ENCODE results near the gene RSAD1.

The RSAD1 gene

DNA sequence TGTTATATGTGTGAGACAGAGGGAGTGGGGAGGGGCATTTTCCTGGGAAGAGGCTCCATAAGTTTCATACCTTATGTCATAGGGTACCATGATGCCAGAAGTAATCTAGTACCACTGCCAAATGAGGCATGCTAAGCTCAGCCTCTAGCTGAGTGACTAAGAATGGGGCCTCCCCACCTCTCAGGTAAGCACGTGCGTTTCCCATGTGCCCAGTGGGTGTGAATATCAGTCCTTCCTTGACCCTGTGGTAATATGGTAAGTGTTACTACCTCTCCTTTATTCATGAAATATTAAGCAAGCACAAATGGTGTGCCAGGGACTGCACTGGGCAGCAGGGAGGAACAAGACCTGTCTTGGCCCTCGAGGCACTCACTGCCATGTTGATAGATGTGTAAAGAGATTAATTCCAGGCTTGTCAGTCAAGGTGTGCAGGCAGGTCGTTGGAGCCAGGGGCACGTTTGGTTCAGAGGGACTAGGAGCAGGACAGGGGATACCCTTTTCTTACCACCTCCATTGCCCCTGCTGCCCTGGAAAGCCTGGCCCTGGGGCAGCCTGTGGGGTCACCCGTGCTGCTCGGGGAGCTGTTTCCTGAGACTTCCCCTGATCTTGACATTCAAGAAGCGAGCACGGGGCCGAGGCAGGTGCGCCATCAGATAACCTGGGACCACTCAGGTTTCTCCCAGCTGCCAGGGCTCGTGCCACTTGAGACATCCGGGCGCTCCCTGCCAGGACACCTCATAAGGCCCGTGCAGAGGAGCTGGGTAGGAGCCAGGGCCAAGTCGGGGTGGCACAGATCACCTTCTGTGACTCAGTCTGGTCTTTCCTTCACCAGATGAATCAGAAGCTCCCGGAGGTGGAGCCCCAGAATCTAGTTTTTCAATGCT is 8.8 kb downstream of the RSAD1 start:
- TF ChIP-seq, protein P1, sequence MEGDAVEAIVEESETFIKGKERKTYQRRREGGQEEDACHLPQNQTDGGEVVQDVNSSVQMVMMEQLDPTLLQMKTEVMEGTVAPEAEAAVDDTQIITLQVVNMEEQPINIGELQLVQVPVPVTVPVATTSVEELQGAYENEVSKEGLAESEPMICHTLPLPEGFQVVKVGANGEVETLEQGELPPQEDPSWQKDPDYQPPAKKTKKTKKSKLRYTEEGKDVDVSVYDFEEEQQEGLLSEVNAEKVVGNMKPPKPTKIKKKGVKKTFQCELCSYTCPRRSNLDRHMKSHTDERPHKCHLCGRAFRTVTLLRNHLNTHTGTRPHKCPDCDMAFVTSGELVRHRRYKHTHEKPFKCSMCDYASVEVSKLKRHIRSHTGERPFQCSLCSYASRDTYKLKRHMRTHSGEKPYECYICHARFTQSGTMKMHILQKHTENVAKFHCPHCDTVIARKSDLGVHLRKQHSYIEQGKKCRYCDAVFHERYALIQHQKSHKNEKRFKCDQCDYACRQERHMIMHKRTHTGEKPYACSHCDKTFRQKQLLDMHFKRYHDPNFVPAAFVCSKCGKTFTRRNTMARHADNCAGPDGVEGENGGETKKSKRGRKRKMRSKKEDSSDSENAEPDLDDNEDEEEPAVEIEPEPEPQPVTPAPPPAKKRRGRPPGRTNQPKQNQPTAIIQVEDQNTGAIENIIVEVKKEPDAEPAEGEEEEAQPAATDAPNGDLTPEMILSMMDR (conservative IDR thresholded peaks at IDR 0.05): no peak
- no peak for TF ChIP-seq ZFX (IDR thresholded peaks at IDR 0.05)
- H3K27ac ChIP-seq: no peak overlapping the region

DNA sequence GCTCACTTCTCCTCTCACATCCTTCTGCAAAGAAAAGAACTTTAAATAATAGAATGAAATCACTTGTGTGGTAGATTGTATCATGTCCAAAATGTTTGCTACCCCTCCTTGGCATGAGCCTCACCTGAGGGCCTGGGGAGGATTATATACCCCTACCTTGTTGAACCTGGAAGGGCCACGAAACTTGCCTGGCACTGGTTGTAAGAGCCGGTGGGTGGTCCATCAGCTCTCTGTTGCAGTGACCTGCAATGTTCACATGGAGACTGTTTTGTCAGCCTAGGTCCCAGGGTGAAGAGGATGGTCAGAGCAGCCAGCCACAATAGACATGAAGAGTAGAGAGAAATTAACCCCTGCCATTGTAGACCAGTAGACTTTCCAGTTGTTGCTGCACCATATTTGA is 10.2 kb downstream of the RSAD1 start:
- TF ChIP-seq, protein P1 (conservative IDR thresholded peaks at IDR 0.05): no peak
- no peak for TF ChIP-seq ZFX (IDR thresholded peaks at IDR 0.05)
- no peak overlapping the region for H3K27ac ChIP-seq

DNA sequence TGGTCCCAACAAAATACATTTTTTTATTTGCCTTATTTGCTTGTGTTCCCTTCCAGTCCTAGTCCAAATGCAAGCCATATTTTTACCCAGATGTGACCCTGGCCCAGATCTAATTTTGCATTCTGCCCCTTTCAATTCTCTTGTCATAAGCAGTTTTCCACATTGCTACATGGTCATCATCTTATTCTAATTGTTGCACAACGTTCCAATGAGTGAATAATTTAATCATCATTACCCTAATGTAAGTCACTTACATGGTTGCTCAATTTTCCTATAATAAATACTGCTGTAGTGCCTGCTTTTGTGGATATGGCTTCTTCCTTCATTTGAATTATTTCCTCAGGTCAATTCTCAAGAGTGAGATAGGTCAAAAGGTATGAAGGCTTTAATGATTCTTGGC is 12.8 kb downstream of the RSAD1 start:
- TF ChIP-seq, protein P1 (conservative IDR thresholded peaks at IDR 0.05): no peak
- no peak for TF ChIP-seq ZFX (IDR thresholded peaks at IDR 0.05)
- H3K27ac ChIP-seq: no peak overlapping the region

DNA sequence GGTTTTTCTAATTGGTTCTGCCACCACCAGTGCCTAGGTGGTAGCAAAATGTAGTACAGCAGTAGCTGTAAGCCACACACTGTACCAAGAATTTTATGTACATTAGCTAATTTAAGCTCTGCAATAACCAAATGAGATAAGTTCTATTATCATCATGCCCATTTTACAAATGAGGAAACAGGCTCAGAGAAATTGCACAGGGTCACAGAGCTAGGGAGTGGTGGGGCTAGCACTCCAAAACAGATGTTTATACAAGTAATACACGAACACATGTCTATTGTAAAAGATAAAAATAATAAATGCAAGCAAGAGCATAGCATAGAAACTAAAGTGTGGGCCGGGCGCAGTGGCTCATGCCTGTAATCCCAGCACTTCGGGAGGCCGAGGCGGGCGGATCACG is 13.6 kb downstream of the RSAD1 start:
- TF ChIP-seq, protein P1 (conservative IDR thresholded peaks at IDR 0.05): no peak
- TF ChIP-seq ZFX (IDR thresholded peaks at IDR 0.05): no peak

DNA sequence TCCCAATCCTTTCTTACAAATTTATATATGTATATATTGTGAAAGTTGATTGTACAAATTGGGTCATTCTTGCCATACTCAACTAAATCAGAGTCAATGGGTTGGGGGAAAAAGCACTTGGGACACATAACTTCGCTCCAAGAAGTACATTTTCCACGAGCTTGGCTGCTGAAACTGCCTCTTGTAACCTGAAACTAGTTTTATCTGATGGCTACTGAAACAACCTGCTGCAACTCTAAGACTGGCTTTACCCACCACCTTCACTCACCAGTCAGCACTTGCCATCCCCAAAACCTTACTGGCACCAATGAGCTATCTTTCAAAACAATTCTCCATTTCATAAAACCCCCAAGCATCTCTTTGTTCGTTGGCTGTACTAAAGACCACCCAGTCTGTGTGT is 15.1 kb downstream of the RSAD1 start:
- no peak overlapping the region for H3K27ac ChIP-seq
- TF ChIP-seq, protein P1 (conservative IDR thresholded peaks at IDR 0.05): no peak
- TF ChIP-seq ZFX (IDR thresholded peaks at IDR 0.05): no peak

More for the DNA sequence above, 13.6 kb downstream of the RSAD1 start:
- H3K27ac ChIP-seq: no peak overlapping the region

DNA sequence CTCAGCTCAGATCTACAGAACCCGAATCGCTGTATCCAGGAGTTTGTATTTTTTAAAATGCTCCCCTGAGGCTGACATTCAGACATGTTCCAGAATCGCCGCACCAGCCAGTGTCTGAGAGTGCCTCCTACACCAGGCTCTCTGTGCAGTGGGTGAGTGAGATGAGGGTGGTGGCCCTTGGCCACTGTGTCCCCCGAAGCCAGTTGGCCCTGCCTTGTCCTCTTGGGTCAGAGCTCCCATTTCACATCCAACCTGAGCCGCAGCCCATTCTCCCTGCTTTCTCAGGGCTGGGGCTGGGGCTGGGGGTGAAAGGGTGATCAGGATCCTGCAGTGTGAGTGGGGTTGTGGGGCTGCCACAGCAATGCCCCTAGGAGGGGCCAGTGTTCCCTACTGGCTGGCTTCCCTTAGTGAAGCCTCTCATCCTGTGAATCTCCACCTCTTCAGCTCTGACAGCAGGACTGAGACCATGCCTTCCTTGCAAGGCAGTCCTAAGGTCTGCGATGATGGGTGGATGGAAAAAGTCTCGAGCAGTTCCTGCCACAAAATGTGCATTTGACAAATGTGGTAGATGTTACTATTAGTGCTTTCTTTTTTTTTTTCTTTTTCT is 16.7 kb downstream of the RSAD1 start:
- no peak overlapping the region for H3K27ac ChIP-seq
- TF ChIP-seq, protein P1 (conservative IDR thresholded peaks at IDR 0.05): no peak
- no peak for TF ChIP-seq ZFX (IDR thresholded peaks at IDR 0.05)

DNA sequence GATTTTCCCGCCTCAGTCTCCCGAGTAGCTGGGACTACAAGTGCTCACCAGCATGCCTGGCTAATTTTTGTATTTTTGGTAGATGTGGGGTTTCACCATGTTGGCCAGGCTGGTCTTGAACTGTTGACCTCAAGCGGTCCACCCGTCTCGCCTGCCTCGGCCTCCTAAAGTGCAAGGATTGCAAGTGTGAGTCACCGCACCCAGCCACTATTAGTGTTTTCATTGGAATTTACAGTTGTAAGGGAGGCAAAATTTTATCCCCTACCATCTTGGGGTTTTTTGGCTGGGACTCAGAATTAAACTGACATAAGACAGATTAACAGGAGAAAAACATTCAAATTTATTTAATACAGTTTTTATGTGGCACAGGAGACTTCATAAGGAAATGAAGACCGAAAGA is 17.3 kb downstream of the RSAD1 start:
- TF ChIP-seq ZFX (IDR thresholded peaks at IDR 0.05): no peak
- TF ChIP-seq, protein P1 (conservative IDR thresholded peaks at IDR 0.05): no peak
- no peak overlapping the region for H3K27ac ChIP-seq

All from C4-2B (cell line).